C4-2B (cell line): ENCODE data around the gene DMRTB1.

Source experiments
- ZFX ChIP-seq: fragments of 450-650 bp; IDR thresholded peaks from 2 replicates; pipeline ENCODE4 v1.6.1; 2017
- TF ChIP-seq, protein P1 (sequence below): fragments of 450-650 bp; conservative IDR thresholded peaks from 2 replicates; pipeline ENCODE4 v1.5.1; 2017; ENCODE audit warnings: mild to moderate bottlenecking

DNA sequence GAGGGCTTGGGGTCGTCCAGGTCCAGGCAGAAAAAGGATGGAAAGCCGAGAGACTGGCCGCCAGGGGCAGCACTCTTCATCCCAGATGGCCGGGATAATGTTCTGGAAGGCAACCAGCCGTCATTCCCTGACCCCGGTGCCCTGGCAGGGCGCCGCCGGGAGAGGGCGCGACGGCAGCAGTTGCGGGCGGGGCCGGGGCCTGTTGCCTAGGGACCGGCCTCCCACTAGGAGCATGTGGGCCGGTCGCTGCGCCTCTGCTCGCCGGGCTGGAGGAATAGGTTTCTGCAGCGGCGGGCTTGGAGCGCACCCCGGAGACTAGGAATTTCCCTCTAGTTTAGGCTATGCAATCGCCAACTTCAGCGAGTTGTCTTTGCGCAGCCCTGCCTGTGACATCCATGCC lies 11.0 kb downstream of the DMRTB1 start:
- TF ChIP-seq, protein P1, sequence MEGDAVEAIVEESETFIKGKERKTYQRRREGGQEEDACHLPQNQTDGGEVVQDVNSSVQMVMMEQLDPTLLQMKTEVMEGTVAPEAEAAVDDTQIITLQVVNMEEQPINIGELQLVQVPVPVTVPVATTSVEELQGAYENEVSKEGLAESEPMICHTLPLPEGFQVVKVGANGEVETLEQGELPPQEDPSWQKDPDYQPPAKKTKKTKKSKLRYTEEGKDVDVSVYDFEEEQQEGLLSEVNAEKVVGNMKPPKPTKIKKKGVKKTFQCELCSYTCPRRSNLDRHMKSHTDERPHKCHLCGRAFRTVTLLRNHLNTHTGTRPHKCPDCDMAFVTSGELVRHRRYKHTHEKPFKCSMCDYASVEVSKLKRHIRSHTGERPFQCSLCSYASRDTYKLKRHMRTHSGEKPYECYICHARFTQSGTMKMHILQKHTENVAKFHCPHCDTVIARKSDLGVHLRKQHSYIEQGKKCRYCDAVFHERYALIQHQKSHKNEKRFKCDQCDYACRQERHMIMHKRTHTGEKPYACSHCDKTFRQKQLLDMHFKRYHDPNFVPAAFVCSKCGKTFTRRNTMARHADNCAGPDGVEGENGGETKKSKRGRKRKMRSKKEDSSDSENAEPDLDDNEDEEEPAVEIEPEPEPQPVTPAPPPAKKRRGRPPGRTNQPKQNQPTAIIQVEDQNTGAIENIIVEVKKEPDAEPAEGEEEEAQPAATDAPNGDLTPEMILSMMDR: peak; percentile 75
- no peak for TF ChIP-seq ZFX
